ENCODE measurements around the gene MEF2A.

MEF2A gene

GRCh38 chr15:99546441-99547100 lies 19.2 kb upstream of the MEF2A start:
- Histone ChIP-seq H3K4me1 (ENCODE audit: control insufficient read depth, insufficient read depth, low read length) (peaks cover 3% of the 10 kb centered on the region), H3K9ac (ENCODE audit: low read depth, low read length) (no peak overlapping the region), H3K4me3 (ENCODE audit: low read length) (no peak overlapping the region), H3K27me3 (ENCODE audit: control insufficient read depth, insufficient read depth, low read length) (no peaks in the 10 kb centered on the region), H3K9me3 (replicated peaks; ENCODE audit: low read length) (no peaks in the 10 kb centered on the region), H3K36me3 (ENCODE audit: insufficient read depth, low read length) (no peaks in the 10 kb centered on the region), H3K4me2 (ENCODE audit: low read length) (no peak overlapping the region)

- peaks cover 3% of the 10 kb centered on the region for H3K4me1 ChIP-seq (ENCODE audit: control insufficient read depth, insufficient read depth, low read length)
- no peaks in the 10 kb centered on the region for H3K36me3 ChIP-seq (ENCODE audit: insufficient read depth, low read length)
- H3K4me2 ChIP-seq (ENCODE audit: low read length): no peak overlapping the region
- H3K4me3 ChIP-seq (ENCODE audit: low read length): no peak overlapping the region
- H3K27me3 ChIP-seq (ENCODE audit: control insufficient read depth, insufficient read depth, low read length): no peaks in the 10 kb centered on the region
- H3K9ac ChIP-seq (ENCODE audit: low read depth, low read length): no peak overlapping the region
- H3K9me3 ChIP-seq (replicated peaks; ENCODE audit: low read length): no peaks in the 10 kb centered on the region
Observed at GRCh38 chr15:99547517-99547916, 18.3 kb upstream of the MEF2A start.

GRCh38 chr15:99550077-99550476 lies 15.7 kb upstream of the MEF2A start:
- Histone ChIP-seq H3K36me3 (ENCODE audit: insufficient read depth, low read length) (no peaks in the 10 kb centered on the region), H3K9ac (ENCODE audit: low read depth, low read length) (no peak overlapping the region), H3K27me3 (ENCODE audit: control insufficient read depth, insufficient read depth, low read length) (no peaks in the 10 kb centered on the region), H3K4me1 (ENCODE audit: control insufficient read depth, insufficient read depth, low read length) (no peaks in the 10 kb centered on the region), H3K9me3 (replicated peaks; ENCODE audit: low read length) (no peaks in the 10 kb centered on the region), H3K4me2 (ENCODE audit: low read length) (no peak overlapping the region), H3K4me3 (ENCODE audit: low read length) (no peak overlapping the region)

GRCh38 chr15:99552111-99552510 lies 13.7 kb upstream of the MEF2A start:
- Histone ChIP-seq H3K27me3 (ENCODE audit: control insufficient read depth, insufficient read depth, low read length) (no peaks in the 10 kb centered on the region), H3K9me3 (replicated peaks; ENCODE audit: low read length) (no peaks in the 10 kb centered on the region), H3K9ac (ENCODE audit: low read depth, low read length) (no peak overlapping the region), H3K4me1 (ENCODE audit: control insufficient read depth, insufficient read depth, low read length) (no peaks in the 10 kb centered on the region), H3K4me3 (ENCODE audit: low read length) (no peak overlapping the region), H3K36me3 (ENCODE audit: insufficient read depth, low read length) (no peaks in the 10 kb centered on the region), H3K4me2 (ENCODE audit: low read length) (no peak overlapping the region)

- H3K9ac ChIP-seq (ENCODE audit: low read depth, low read length): no peak overlapping the region
- no peaks in the 10 kb centered on the region for H3K36me3 ChIP-seq (ENCODE audit: insufficient read depth, low read length)
- H3K4me2 ChIP-seq (ENCODE audit: low read length): no peak overlapping the region
- H3K9me3 ChIP-seq (replicated peaks; ENCODE audit: low read length): no peaks in the 10 kb centered on the region
- H3K27me3 ChIP-seq (ENCODE audit: control insufficient read depth, insufficient read depth, low read length): no peaks in the 10 kb centered on the region
- peaks cover 8% of the 10 kb centered on the region for H3K4me1 ChIP-seq (ENCODE audit: control insufficient read depth, insufficient read depth, low read length)
- H3K4me3 ChIP-seq (ENCODE audit: low read length): no peak overlapping the region
Observed at GRCh38 chr15:99554880-99555488, 10.8 kb upstream of the MEF2A start.

- no peak overlapping the region for H3K9ac ChIP-seq (ENCODE audit: low read depth, low read length)
- H3K4me3 ChIP-seq (ENCODE audit: low read length): no peak overlapping the region
- no peaks in the 10 kb centered on the region for H3K36me3 ChIP-seq (ENCODE audit: insufficient read depth, low read length)
- H3K4me1 ChIP-seq (ENCODE audit: control insufficient read depth, insufficient read depth, low read length): peaks cover 8% of the 10 kb centered on the region
- no peaks in the 10 kb centered on the region for H3K9me3 ChIP-seq (replicated peaks; ENCODE audit: low read length)
- H3K27me3 ChIP-seq (ENCODE audit: control insufficient read depth, insufficient read depth, low read length): no peaks in the 10 kb centered on the region
- no peak overlapping the region for H3K4me2 ChIP-seq (ENCODE audit: low read length)
Observed at GRCh38 chr15:99556011-99556410, 9.8 kb upstream of the MEF2A start.

GRCh38 chr15:99556578-99556977 lies 9.2 kb upstream of the MEF2A start:
- H3K9ac ChIP-seq (ENCODE audit: low read depth, low read length): no peak overlapping the region

GRCh38 chr15:99558084-99558483 lies 7.7 kb upstream of the MEF2A start:
- H3K9ac ChIP-seq (ENCODE audit: low read depth, low read length): no peak overlapping the region
- no peak overlapping the region for H3K4me3 ChIP-seq (ENCODE audit: low read length)
- H3K36me3 ChIP-seq (ENCODE audit: insufficient read depth, low read length): no peaks in the 10 kb centered on the region
- no peak overlapping the region for H3K4me2 ChIP-seq (ENCODE audit: low read length)
- no peaks in the 10 kb centered on the region for H3K9me3 ChIP-seq (replicated peaks; ENCODE audit: low read length)
- peaks cover 8% of the 10 kb centered on the region for H3K4me1 ChIP-seq (ENCODE audit: control insufficient read depth, insufficient read depth, low read length)
- H3K27me3 ChIP-seq (ENCODE audit: control insufficient read depth, insufficient read depth, low read length): no peaks in the 10 kb centered on the region

More at GRCh38 chr15:99556578-99556977, 9.2 kb upstream of the MEF2A start:
- H3K9me3 ChIP-seq (replicated peaks; ENCODE audit: low read length): no peaks in the 10 kb centered on the region
- H3K4me1 ChIP-seq (ENCODE audit: control insufficient read depth, insufficient read depth, low read length): peaks cover 8% of the 10 kb centered on the region
- H3K4me3 ChIP-seq (ENCODE audit: low read length): no peak overlapping the region
- H3K27me3 ChIP-seq (ENCODE audit: control insufficient read depth, insufficient read depth, low read length): no peaks in the 10 kb centered on the region
- no peaks in the 10 kb centered on the region for H3K36me3 ChIP-seq (ENCODE audit: insufficient read depth, low read length)
- H3K4me2 ChIP-seq (ENCODE audit: low read length): no peak overlapping the region

GRCh38 chr15:99558571-99558970 lies 7.2 kb upstream of the MEF2A start:
- Histone ChIP-seq H3K4me1 (ENCODE audit: control insufficient read depth, insufficient read depth, low read length) (peaks cover 8% of the 10 kb centered on the region), H3K36me3 (ENCODE audit: insufficient read depth, low read length) (no peaks in the 10 kb centered on the region), H3K9me3 (replicated peaks; ENCODE audit: low read length) (no peaks in the 10 kb centered on the region), H3K27me3 (ENCODE audit: control insufficient read depth, insufficient read depth, low read length) (no peaks in the 10 kb centered on the region), H3K9ac (ENCODE audit: low read depth, low read length) (no peak overlapping the region), H3K4me2 (ENCODE audit: low read length) (no peak overlapping the region), H3K4me3 (ENCODE audit: low read length) (no peak overlapping the region)

GRCh38 chr15:99561476-99562230 lies 4.1 kb upstream of the MEF2A start:
- no peaks in the 10 kb centered on the region for H3K9me3 ChIP-seq (replicated peaks; ENCODE audit: low read length)
- no peak overlapping the region for H3K4me3 ChIP-seq (ENCODE audit: low read length)
- no peak overlapping the region for H3K4me2 ChIP-seq (ENCODE audit: low read length)
- H3K36me3 ChIP-seq (ENCODE audit: insufficient read depth, low read length): no peaks in the 10 kb centered on the region
- H3K4me1 ChIP-seq (ENCODE audit: control insufficient read depth, insufficient read depth, low read length): peaks cover 19% of the 10 kb centered on the region
- no peak overlapping the region for H3K9ac ChIP-seq (ENCODE audit: low read depth, low read length)
- no peaks in the 10 kb centered on the region for H3K27me3 ChIP-seq (ENCODE audit: control insufficient read depth, insufficient read depth, low read length)

- H3K9ac ChIP-seq (ENCODE audit: low read depth, low read length): no peak overlapping the region
- H3K9me3 ChIP-seq (replicated peaks; ENCODE audit: low read length): no peaks in the 10 kb centered on the region
- no peak overlapping the region for H3K4me3 ChIP-seq (ENCODE audit: low read length)
- peaks cover 19% of the 10 kb centered on the region for H3K4me1 ChIP-seq (ENCODE audit: control insufficient read depth, insufficient read depth, low read length)
- H3K36me3 ChIP-seq (ENCODE audit: insufficient read depth, low read length): no peaks in the 10 kb centered on the region
- no peak overlapping the region for H3K4me2 ChIP-seq (ENCODE audit: low read length)
- no peaks in the 10 kb centered on the region for H3K27me3 ChIP-seq (ENCODE audit: control insufficient read depth, insufficient read depth, low read length)
Observed at GRCh38 chr15:99562238-99562637, 3.5 kb upstream of the MEF2A start.
